Measurements from ENCODE around the gene ZDHHC8. TPM values are rescaled to one million over a fixed set of nuclear protein-coding genes. Genes with fewer than 3 reads are reported as not detected.
A peak's percentile ranks its signal among the peaks of the same experiment; 100 is the strongest.

ZDHHC8 gene
- total RNA-seq, 4 donors from 2014 or later = 14.7 to 56.5 (median 17.1) TPM

DNA sequence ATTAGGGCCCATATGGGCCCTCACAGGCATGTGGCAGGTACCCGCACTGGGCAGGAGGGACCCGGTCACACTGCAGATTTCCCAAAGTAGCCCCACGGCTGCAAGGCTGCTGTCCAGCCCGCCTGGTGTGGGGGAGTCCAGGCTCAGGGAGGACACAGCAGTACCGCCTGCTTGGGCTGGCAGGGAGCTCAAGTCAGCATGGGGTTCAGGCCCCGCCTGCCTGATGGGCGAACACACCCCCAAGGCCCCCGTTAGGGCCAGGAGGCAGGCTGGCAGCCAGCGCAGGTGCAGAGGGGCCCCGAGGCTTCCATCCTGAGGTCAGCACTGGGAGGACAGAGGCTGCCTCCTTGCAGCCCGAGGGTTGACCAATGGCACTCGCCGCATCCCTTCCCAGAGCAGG, 5.5 kb downstream of the ZDHHC8 start:
- H3K9me3 ChIP-seq = no peaks in the 10 kb centered on the region
- intact Hi-C loops (cut with DNase I; ENCODE audit: low total_unique reads) (no loop called here), in situ Hi-C loops (cut with MboI; ENCODE audit: low pct_ligation_motif_present in 1 of 4, low pct_unique_long_range_greater_than_20kb in 1 of 4, low sequenced_read_pairs in 3 of 4) (no loop called here)
- DNase-seq = no peak
- H3K4me1 ChIP-seq = peaks cover 24 to 45% (median 32%) of the 10 kb centered on the region in 4 donors
- H3K27ac ChIP-seq = peak overlapping the region in 1 of 4 donors; percentile 4
- TF ChIP-seq EP300 (IDR thresholded peaks at IDR 0.05; ENCODE audit: low read depth) = no peak
- no peak for TF ChIP-seq POLR2AphosphoS5 (IDR thresholded peaks at IDR 0.05)
- TF ChIP-seq, protein P1, sequence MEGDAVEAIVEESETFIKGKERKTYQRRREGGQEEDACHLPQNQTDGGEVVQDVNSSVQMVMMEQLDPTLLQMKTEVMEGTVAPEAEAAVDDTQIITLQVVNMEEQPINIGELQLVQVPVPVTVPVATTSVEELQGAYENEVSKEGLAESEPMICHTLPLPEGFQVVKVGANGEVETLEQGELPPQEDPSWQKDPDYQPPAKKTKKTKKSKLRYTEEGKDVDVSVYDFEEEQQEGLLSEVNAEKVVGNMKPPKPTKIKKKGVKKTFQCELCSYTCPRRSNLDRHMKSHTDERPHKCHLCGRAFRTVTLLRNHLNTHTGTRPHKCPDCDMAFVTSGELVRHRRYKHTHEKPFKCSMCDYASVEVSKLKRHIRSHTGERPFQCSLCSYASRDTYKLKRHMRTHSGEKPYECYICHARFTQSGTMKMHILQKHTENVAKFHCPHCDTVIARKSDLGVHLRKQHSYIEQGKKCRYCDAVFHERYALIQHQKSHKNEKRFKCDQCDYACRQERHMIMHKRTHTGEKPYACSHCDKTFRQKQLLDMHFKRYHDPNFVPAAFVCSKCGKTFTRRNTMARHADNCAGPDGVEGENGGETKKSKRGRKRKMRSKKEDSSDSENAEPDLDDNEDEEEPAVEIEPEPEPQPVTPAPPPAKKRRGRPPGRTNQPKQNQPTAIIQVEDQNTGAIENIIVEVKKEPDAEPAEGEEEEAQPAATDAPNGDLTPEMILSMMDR (IDR thresholded peaks at IDR 0.05) = no peak
- TF ChIP-seq POLR2A (IDR thresholded peaks at IDR 0.05) = no peak
- no peaks in the 10 kb centered on the region for H3K27me3 ChIP-seq
- no peak overlapping the region for H3K4me3 ChIP-seq
- 83% methylated on average over 7 of the region's 13 CpGs; no CpG with 5 or more reads in 1 of the 2 donors for WGBS, 2 donors (ENCODE audit: low coverage in 1 of 2)
- no peaks in the 10 kb centered on the region for H3K36me3 ChIP-seq

- no peak for DNase-seq
- Histone ChIP-seq H3K36me3 (no peaks in the 10 kb centered on the region), H3K27me3 (no peaks in the 10 kb centered on the region), H3K9me3 (no peaks in the 10 kb centered on the region), H3K4me3 (no peak overlapping the region), H3K4me1 (peaks cover 19 to 39% (median 25%) of the 10 kb centered on the region in 4 donors), H3K27ac (peak overlapping the region in 1 of 4 donors; percentile 4)
- in situ Hi-C loops (cut with MboI; ENCODE audit: low pct_ligation_motif_present in 1 of 4, low pct_unique_long_range_greater_than_20kb in 1 of 4, low sequenced_read_pairs in 3 of 4) (no loop called here), intact Hi-C loops (cut with DNase I; ENCODE audit: low total_unique reads) (no loop called here)
- TF ChIP-seq POLR2A (IDR thresholded peaks at IDR 0.05) = no peak
- no peak for TF ChIP-seq POLR2AphosphoS5 (IDR thresholded peaks at IDR 0.05)
- TF ChIP-seq, protein P1 (IDR thresholded peaks at IDR 0.05) = no peak
- TF ChIP-seq EP300 (IDR thresholded peaks at IDR 0.05; ENCODE audit: low read depth) = no peak
- WGBS, 2 donors (ENCODE audit: low coverage in 1 of 2) = 46% methylated on average over 24 of the region's 26 CpGs; no CpG with 5 or more reads in 1 of the 2 donors
Observed at GRCh38 chr22:20137671-20138416, 6.2 kb downstream of the ZDHHC8 start.

- TF ChIP-seq, protein P1 (IDR thresholded peaks at IDR 0.05) = no peak
- TF ChIP-seq EP300 (IDR thresholded peaks at IDR 0.05; ENCODE audit: low read depth) (no peak), POLR2AphosphoS5 (IDR thresholded peaks at IDR 0.05) (no peak), POLR2A (IDR thresholded peaks at IDR 0.05) (no peak)
- Histone ChIP-seq H3K4me1 (peaks cover 13 to 33% (median 21%) of the 10 kb centered on the region in 4 donors), H3K4me3 (no peak overlapping the region), H3K27me3 (no peaks in the 10 kb centered on the region), H3K27ac (peak overlapping the region in 1 of 4 donors; percentile 4), H3K36me3 (no peaks in the 10 kb centered on the region), H3K9me3 (no peaks in the 10 kb centered on the region)
- WGBS, 2 donors (ENCODE audit: low coverage in 1 of 2) = 51% methylated on average over 4 of the region's 4 CpGs; no CpG with 5 or more reads in 1 of the 2 donors
- DNase-seq = no peak
- in situ Hi-C loops (cut with MboI; ENCODE audit: low pct_ligation_motif_present in 1 of 4, low pct_unique_long_range_greater_than_20kb in 1 of 4, low sequenced_read_pairs in 3 of 4) (no loop called here), intact Hi-C loops (cut with DNase I; ENCODE audit: low total_unique reads) (no loop called here)
Observed at GRCh38 chr22:20138417-20138738, 6.8 kb downstream of the ZDHHC8 start.

DNA sequence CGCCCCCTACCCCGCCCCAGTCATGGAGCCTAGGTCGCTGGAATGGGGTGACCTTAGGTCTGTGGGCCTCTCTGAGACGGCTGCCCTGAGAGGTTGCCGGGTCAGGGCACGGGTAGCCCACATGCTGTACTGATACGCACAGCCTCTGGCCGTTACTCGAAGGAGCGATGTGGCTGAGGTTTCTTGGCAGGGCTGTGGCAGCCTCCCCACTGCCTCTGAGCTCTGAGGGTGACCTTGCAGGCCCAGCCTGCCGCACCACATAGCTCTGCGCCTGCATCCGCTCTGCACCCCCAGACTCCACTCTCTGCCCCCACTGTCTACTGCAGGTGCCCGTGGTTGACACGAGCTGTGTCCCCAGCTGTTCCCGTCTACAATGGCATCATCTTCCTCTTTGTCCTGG, 7.3 kb downstream of the ZDHHC8 start:
- Histone ChIP-seq H3K4me3 (no peak overlapping the region), H3K4me1 (peaks cover 13 to 30% (median 17%) of the 10 kb centered on the region in 4 donors), H3K9me3 (no peaks in the 10 kb centered on the region), H3K36me3 (no peaks in the 10 kb centered on the region), H3K27ac (no peak overlapping the region), H3K27me3 (no peaks in the 10 kb centered on the region)
- TF ChIP-seq EP300 (IDR thresholded peaks at IDR 0.05; ENCODE audit: low read depth) = no peak
- no peak for TF ChIP-seq POLR2AphosphoS5 (IDR thresholded peaks at IDR 0.05)
- no peak for TF ChIP-seq POLR2A (IDR thresholded peaks at IDR 0.05)
- TF ChIP-seq, protein P1 (IDR thresholded peaks at IDR 0.05) = no peak
- in situ Hi-C loops (cut with MboI; ENCODE audit: low pct_ligation_motif_present in 1 of 4, low pct_unique_long_range_greater_than_20kb in 1 of 4, low sequenced_read_pairs in 3 of 4) = no loop called here
- intact Hi-C loops (cut with DNase I; ENCODE audit: low total_unique reads) = no loop called here
- 87% methylated on average over 11 of the region's 16 CpGs; no CpG with 5 or more reads in 1 of the 2 donors for WGBS, 2 donors (ENCODE audit: low coverage in 1 of 2)
- DNase-seq = no peak
